Activated CD8-positive, alpha-beta memory T cell treated with anti-CD3 and anti-CD28 coated beads, Interleukin-2, amount 50 U/mL, for 4 hours (primary cell): ENCODE results near the gene ETV4.
"Not testable (repeated sequence)": the region's sequence is repeated elsewhere in the genome, so short reads cannot be mapped to it uniquely, and the experiment has no call there.

Experiments used
- DNase-seq: peaks from one replicate; pipeline ENCODE4 v3.0.0-alpha.2; 2020

The ETV4 gene

GRCh38 chr17:43509440-43509839 is 36.7 kb downstream of the ETV4 start:
- DNase-seq, result not testable (repeated sequence)

- DNase-seq, result no peak
These were observed 55.5 kb downstream of the ETV4 start for GRCh38 chr17:43490621-43491020.

- DNase-seq, result peak; percentile 98
These were observed 62.2 kb downstream of the ETV4 start, which contains the start of gene DHX8 for GRCh38 chr17:43483674-43484551. Gene DHX8, plus strand, starts transcription at chr17:43483975. Its CDS starts 63 bp downstream, at chr17:43484038.

GRCh38 chr17:43482103-43483012 is 63.8 kb downstream of the ETV4 start:
- DNase-seq, result no peak

- no peak for DNase-seq
These were observed 66.2 kb downstream of the ETV4 start for GRCh38 chr17:43479948-43480347.
